DOHH2 (cell line): ENCODE data around the gene ADCY5.

Source experiments
- H3F3A ChIP-seq: fragments of 200-600 bp; sonication (generic), shearing (Covaris generic); 2 replicates; pipeline ENCODE4 v1.6.0; 2016; ENCODE audit warnings: antibody characterized with exemption, mild to moderate bottlenecking; ENCODE audit not compliant: control insufficient read depth, insufficient read depth
- H3K27ac ChIP-seq: fragments of 200-600 bp; sonication (generic); 2 replicates; pipeline ENCODE4 v1.5.1; 2014; ENCODE audit warnings: low read depth, mild to moderate bottlenecking, low read length, moderate library complexity
- H3K27me3 ChIP-seq: fragments of 200-600 bp; sonication (generic); 2 replicates; pipeline ENCODE4 v1.6.1; 2014; ENCODE audit warnings: mild to moderate bottlenecking, low read length, mixed read lengths; ENCODE audit not compliant: control insufficient read depth
- H3K36me3 ChIP-seq: fragments of 200-600 bp; sonication (generic); 2 replicates; pipeline ENCODE4 v1.6.1; 2014; ENCODE audit warnings: mild to moderate bottlenecking, low read length, moderate library complexity, mixed read lengths; ENCODE audit not compliant: control insufficient read depth
- H3K4me1 ChIP-seq: fragments of 200-600 bp; sonication (generic); 2 replicates; pipeline ENCODE4 v1.6.1; 2014; ENCODE audit warnings: mild to moderate bottlenecking, low read length, mixed read lengths; ENCODE audit not compliant: control insufficient read depth
- H3K4me2 ChIP-seq: fragments of 200-600 bp; sonication (generic); 2 replicates; pipeline ENCODE4 v1.6.0; 2014; ENCODE audit warnings: mild to moderate bottlenecking, low read length, moderate library complexity
- H3K4me3 ChIP-seq: fragments of 200-600 bp; sonication (generic); 2 replicates; pipeline ENCODE4 v1.5.1; 2014; ENCODE audit warnings: mild to moderate bottlenecking, low read length, mixed read lengths
- H3K79me2 ChIP-seq: fragments of 200-600 bp; sonication (generic); 2 replicates; pipeline ENCODE4 v1.6.1; 2014; ENCODE audit warnings: mild to moderate bottlenecking, low read length, mixed read lengths; ENCODE audit not compliant: control insufficient read depth
- H3K9me2 ChIP-seq: fragments of 200-600 bp; sonication (generic); replicated peaks from 2 replicates; pipeline ENCODE4 v1.6.1; 2014; ENCODE audit warnings: mild to moderate bottlenecking, low read length, mixed read lengths; ENCODE audit not compliant: control insufficient read depth
- H3K9me3 ChIP-seq: fragments of 200-600 bp; sonication (generic); 2 replicates; pipeline ENCODE4 v1.6.1; 2014; ENCODE audit warnings: antibody characterized with exemption, low read length, mixed read lengths; ENCODE audit not compliant: control insufficient read depth, insufficient read depth
- H4K20me1 ChIP-seq: fragments of 200-600 bp; sonication (generic); 2 replicates; pipeline ENCODE4 v1.6.0; 2014; ENCODE audit warnings: low read depth, mild to moderate bottlenecking, antibody characterized with exemption, low read length, moderate library complexity; ENCODE audit not compliant: control insufficient read depth, insufficient read depth
- CTCF ChIP-seq: fragments of 200-600 bp; sonication (generic); IDR thresholded peaks from one replicate; pipeline ENCODE4 v1.5.1; 2014; ENCODE audit warnings: antibody characterized with exemption, mild to moderate bottlenecking, low read depth, low read length; ENCODE audit not compliant: poor library complexity, severe bottlenecking
- EZH2phosphoT487 ChIP-seq: fragments of 200-600 bp; sonication (generic); IDR thresholded peaks from 2 replicates; pipeline ENCODE4 v1.6.1; 2017; ENCODE audit warnings: borderline replicate concordance, mild to moderate bottlenecking, antibody characterized with exemption, low read length, moderate library complexity, mixed read lengths

The ADCY5 gene

GRCh38 chr3:123337226-123337625 is 111.7 kb downstream of the ADCY5 start:
- Histone ChIP-seq H3K79me2 (no peaks in the 10 kb centered on the region), H3K36me3 (no peaks in the 10 kb centered on the region), H3K9me3 (no peaks in the 10 kb centered on the region), H3F3A (no peaks in the 10 kb centered on the region), H3K4me1 (no peaks in the 10 kb centered on the region), H4K20me1 (no peaks in the 10 kb centered on the region), H3K4me3 (no peak overlapping the region), H3K9me2 (no peaks in the 10 kb centered on the region), H3K27ac (no peak overlapping the region), H3K4me2 (no peak overlapping the region), H3K27me3 (no peaks in the 10 kb centered on the region)
- TF ChIP-seq CTCF, result no peak
- TF ChIP-seq EZH2phosphoT487, result no peak

GRCh38 chr3:123336441-123336851 is 112.4 kb downstream of the ADCY5 start:
- Histone ChIP-seq H3K27me3 (no peaks in the 10 kb centered on the region), H4K20me1 (no peaks in the 10 kb centered on the region), H3K9me3 (no peaks in the 10 kb centered on the region), H3F3A (no peaks in the 10 kb centered on the region), H3K4me2 (no peak overlapping the region), H3K27ac (no peak overlapping the region), H3K4me1 (no peaks in the 10 kb centered on the region), H3K79me2 (no peaks in the 10 kb centered on the region), H3K36me3 (no peaks in the 10 kb centered on the region), H3K4me3 (no peak overlapping the region), H3K9me2 (no peaks in the 10 kb centered on the region)
- TF ChIP-seq EZH2phosphoT487, result no peak
- no peak for TF ChIP-seq CTCF

GRCh38 chr3:123336001-123336400 is 112.9 kb downstream of the ADCY5 start:
- TF ChIP-seq CTCF (no peak), EZH2phosphoT487 (no peak)
- no peaks in the 10 kb centered on the region for H3K79me2 ChIP-seq
- no peak overlapping the region for H3K4me2 ChIP-seq
- H3F3A ChIP-seq, result no peaks in the 10 kb centered on the region
- no peaks in the 10 kb centered on the region for H3K4me1 ChIP-seq
- no peak overlapping the region for H3K4me3 ChIP-seq
- H3K27me3 ChIP-seq, result no peaks in the 10 kb centered on the region
- no peaks in the 10 kb centered on the region for H3K9me2 ChIP-seq
- no peak overlapping the region for H3K27ac ChIP-seq
- H4K20me1 ChIP-seq, result no peaks in the 10 kb centered on the region
- H3K36me3 ChIP-seq, result no peaks in the 10 kb centered on the region
- no peaks in the 10 kb centered on the region for H3K9me3 ChIP-seq
